Lung microvascular endothelial cell (primary cell): ENCODE data around the gene CSH1. TPM values are rescaled to one million over a fixed set of nuclear protein-coding genes. Genes with fewer than 3 reads are reported as not detected.
"Not testable (repeated sequence)": the region's sequence is repeated elsewhere in the genome, so short reads cannot be mapped to it uniquely, and the experiment has no call there.

Experiments
- DNase-seq, 2 donors: peaks; one replicate each; pipeline versions ENCODE4 v3.0.0 to v3.0.0-alpha.2; 2010; ENCODE audit warnings: low read depth in 2 of 2
- total RNA-seq: library from RNA; depleted of rRNA; stranded (reverse); fragments of >200 nt; gene quantifications from 2 replicates; pipeline ENCODE4 v1.2.1, GENCODE V29; 2014

The CSH1 gene
- total RNA-seq, 1 donor from 2014 or later = not detected

DNA sequence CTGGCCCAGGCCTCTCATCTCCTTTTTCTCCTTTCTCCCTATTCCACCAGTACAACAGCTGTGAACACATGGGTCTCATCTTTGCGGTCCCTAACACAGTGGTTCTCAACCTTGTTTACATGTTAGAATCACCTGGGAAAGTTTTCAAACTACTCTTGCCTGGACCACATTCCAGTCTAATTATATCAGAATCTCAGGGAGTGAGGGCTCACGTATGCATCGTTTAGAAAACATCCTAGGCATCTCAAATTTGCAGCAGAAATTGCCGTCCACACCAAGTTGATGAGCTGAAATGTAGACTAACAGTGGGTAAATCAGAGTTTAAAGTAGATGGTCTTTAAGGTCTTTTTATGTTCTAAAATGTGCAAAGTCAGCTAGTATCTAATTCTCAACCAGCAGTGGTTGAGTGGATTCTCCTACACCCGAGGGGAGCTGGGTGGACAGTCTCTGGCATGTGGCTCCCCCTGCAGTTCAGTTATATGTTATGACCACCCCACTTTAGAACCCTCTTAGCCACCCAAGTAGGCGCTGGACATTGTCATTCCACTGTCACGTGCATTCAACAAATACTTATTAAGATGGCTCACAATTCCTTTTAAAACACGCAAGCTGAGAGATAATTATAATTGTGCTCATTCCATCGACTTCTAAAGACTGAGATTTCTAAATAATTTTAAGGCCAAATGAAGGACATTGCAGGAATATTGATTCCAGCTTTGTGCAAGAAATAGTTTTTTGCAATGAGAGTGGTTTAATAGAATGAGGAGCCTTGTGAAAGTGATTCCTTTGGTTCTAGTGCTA, 26.7 kb downstream of the CSH1 start:
- DNase-seq = not testable (repeated sequence)

DNA sequence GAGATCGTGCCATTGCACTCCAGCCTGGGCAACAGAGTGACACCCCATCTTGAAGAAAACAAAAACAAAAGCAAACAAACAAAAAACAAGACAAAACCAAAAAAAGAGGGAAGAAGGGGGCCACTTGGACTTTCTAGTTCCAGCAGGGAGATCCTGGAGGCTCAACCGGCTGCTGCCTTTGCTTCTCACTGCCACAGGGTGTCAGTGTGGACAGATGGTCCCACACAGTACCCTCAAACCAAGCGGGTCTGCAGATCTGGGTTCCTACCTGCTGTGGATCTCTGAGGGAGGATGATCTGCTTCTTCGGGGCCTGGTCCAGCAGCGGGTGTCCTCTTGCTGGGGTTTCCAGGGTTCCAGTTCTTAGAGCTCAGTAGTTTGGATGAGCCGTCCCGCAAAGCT, 29.7 kb downstream of the CSH1 start:
- DNase-seq = not testable (repeated sequence)

DNA sequence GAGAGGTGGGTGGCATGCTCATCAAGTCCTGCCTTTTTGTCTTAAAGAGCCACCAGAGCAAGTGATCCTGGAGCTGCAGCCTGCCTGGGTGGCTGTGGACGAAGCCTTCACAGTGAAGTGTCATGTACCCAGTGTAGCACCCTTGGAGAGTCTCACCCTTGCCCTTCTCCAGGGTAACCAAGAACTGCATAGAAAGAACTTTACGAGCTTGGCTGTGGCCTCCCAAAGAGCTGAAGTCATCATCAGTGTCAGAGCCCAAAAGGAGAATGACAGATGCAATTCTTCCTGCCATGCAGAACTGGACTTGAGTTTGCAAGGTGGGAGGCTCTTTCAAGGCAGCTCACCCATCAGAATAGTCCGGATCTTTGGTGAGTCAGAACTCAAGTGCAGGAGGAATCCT, 37.1 kb downstream of the CSH1 start:
- DNase-seq = no peak

DNA sequence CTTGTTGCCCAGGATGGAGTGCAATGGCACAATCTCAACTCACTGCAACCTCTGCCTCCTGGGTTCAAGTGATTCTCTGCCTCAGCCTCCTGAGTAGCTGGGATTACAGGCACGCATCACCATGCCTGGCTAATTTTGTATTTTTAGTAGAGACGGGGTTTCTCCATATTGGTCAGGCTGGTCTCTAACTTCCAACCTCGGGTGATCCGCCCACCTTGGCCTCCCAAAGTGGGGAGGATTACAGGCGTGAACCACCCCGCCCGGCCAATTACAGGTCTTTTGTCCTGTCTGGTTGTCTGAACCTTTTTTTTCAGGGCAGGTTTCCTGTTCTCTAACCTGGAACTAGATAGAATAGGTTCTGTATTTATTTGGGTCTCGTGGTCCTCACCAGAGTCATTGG, 39.9 kb downstream of the CSH1 start:
- DNase-seq = not testable (repeated sequence)

DNA sequence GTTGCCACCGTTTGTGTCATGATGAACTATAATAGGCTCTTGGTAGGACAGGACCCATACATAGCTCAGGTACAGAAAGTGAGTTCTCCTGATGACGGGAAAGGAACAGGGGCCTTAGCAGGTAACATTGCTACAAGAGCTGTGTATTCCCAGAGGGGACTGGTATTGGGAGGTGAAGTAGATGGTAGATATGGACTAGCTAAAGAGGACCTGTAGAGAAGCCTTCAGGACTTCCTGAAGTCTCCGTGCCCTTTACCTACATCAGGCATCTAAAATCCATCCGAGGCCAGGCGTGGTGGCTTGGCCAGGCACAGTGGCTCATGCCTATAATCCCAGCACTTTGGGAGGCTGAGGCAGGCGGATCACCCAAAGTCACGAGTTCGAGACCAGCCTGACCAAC, 41.2 kb downstream of the CSH1 start:
- no peak for DNase-seq

DNA sequence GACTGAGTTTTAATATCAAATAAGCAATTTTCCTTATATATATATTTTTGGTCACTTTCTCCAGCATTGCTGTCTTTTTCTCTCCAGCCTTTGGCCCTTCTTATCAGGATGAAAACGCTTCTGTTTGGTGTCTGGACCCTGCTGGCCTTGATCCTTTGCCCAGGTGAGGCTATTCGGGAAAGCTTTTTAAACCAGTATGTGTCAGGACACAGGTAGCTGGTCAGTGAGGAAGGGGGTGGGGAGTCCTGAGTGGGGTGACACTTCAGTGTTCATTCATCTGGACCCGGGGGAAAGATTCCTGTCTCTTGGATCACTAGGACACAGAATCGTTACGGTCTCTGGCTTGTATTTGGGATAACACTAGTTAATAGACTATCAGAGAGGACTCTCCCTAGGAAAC, 41.7 kb downstream of the CSH1 start:
- DNase-seq = no peak

DNA sequence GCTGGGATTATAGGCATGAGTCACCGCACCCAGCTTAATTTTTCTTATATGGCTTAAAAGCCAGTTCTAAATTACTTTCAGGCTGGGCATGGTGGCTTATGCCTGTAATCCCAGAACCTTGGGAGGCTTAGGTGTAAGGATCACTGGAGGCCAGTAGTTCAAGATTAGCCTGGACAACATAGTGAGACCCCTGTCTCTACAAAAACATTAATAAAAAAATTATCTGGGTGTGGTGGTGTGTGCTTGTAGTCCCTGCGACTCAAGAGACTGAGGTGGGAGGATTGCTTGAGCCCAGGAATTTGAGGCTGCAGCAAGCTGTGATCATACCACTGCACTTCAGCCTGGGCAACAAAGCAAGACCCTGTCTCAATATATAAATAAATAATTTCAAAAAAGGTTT, 43.1 kb downstream of the CSH1 start:
- no peak for DNase-seq

DNA sequence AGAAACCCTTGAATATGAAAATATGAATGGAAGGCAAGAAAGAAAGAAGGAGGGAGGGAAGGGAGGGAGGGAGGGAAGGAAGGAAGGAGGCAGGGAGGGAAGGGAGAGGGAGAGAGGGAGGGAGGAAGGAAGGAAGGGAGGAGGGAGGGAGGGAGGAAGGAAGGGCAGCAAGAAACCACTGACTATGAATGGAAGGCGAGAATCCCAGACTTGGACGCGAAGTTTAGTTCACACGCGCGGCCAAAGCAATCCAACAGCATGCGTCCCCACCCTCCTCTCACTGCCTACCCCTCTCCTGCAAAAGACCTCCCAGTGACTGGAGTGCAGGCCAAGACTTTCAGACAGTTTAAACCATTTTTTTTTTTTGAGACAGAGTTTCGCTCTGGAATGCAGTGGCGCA, 46.0 kb downstream of the CSH1 start:
- no peak for DNase-seq

DNA sequence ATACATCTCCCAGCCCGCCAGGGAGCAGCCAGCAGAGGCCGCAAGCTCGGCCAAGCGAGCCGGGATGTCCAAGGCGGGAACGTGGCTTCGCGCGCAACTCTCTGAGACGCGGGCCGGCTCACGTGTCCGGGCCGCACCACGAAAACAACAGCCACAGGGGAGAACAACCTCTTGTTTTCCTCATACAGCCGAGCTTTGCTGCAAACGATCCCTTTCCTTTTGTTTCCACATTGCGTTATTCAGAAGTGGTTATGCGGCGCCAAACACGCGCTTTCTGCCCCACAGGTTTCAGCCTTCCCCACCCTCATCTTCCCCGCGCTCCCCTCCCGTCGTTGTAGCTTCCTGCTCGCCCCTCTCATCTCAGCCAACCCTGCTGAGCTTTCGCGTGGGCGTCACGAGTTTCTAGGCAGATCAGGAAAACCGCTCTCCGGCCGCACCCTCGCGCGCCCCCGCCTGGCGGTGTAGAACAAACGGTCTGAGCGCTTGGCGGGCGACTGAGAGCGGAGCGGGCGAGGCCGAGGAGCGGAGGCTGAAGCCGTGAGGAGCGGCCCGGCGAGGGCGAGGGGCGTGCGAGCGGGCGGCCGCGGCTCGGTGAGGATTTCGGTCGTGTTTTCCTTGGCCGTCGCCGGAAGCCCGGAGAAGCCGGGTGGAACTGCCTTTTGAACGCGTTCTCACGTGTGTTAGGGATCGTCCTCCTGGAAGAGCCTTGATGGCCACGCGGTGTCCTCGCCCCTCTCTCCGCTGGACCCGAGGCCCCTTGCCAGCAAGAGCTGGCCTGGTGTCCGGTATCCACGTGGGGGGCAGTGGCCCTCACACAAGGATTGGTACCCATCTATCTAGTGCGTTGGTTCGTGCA, 47.3 kb downstream of the CSH1 start:
- peak; percentile 81 to 91 for DNase-seq

DNA sequence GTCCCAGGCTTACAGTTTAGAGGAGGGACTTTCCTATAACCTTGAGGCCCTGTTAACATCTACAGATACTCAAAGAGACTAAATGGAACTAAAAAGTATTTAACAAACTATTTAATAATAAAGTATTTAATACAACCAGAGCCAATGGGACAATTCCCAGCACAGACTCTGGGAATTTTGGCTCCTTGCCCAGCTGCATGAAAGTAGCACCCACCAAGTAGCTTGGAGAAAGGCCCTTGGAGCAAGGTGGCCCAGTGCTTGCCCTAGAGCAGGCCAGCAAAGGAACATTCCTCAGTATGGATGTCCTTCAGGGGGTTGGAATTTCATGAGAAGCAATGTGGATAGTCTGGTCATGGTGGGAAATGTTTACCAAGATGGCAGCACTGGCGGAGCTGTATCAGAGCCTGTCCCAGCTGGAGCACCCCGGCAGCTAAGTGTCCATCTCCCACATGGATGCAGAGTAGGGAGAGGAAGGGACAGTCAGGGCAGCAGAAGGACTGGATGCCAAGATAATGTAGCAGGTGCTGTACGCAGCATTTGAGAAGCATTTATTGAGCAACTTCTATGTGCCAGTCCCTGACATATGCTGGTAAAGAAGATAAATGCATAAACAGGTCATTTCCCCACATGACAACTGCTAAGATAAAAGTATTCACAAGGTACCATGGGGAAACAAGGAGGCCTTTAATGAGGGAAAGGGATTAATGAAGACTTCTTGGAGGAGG, 48.7 kb downstream of the CSH1 start:
- no peak for DNase-seq

DNA sequence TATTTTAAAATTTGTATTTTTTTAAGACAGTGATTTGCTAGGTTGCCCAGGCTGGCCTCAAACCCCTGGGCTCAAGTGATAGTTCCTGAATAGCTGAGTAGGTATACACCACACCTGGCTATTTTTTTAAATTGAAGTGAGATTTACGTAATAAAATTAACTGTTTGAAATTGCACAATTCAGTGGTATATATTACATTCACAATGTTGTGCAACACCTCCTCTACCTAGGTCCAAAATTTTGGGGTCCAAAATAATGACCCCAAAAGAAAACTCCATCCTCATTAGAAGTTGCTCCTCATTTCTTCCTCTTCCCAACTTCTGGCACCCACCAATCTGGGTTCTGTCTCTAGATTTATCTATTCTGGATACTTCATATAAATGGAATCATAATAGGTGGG, 50.9 kb downstream of the CSH1 start:
- DNase-seq = no peak

Other genes with a start within 250 kb of the CSH1 start
- 15.3 and 18.8 TPM in 2 replicates for gene LIMD2, start 196.4 kb downstream of the CSH1 start, total RNA-seq
- 15.3 and 29.0 TPM in 2 replicates for gene STRADA, start 154.8 kb downstream of the CSH1 start, total RNA-seq
- gene CCDC47, start 123.0 kb downstream of the CSH1 start, total RNA-seq = 59.5 and 91.3 TPM in 2 replicates
- gene DDX42, start 122.4 kb downstream of the CSH1 start, total RNA-seq = 36.6 and 45.2 TPM in 2 replicates
- gene PSMC5, start 69.1 kb downstream of the CSH1 start, total RNA-seq = 59.9 and 70.6 TPM in 2 replicates
- gene FTSJ3, start 68.9 kb downstream of the CSH1 start, total RNA-seq = 51.4 and 59.9 TPM in 2 replicates
- 49.2 and 54.3 TPM in 2 replicates for gene SMARCD2, start 53.9 kb downstream of the CSH1 start, total RNA-seq
- gene CSH2, start 22.9 kb downstream of the CSH1 start, total RNA-seq = not detected in 2 replicates
- gene GH2, start 14.6 kb downstream of the CSH1 start, total RNA-seq = not detected in 2 replicates
- not detected in 2 replicates for gene CSHL1, start 14.7 kb upstream of the CSH1 start, total RNA-seq
- gene GH1, start 22.3 kb upstream of the CSH1 start, total RNA-seq = not detected in 2 replicates
- 1.5 TPM in 1 of 2 replicates, not detected in the other for gene CD79B, start 35.8 kb upstream of the CSH1 start, total RNA-seq
- under 0.01 TPM in 1 of 2 replicates, not detected in the other for gene SCN4A, start 76.3 kb upstream of the CSH1 start, total RNA-seq
- 0.44 and 0.60 TPM in 2 replicates for gene PRR29, start 101.8 kb upstream of the CSH1 start, total RNA-seq
- gene ICAM2, start 124.1 kb upstream of the CSH1 start, total RNA-seq = 257 and 282 TPM in 2 replicates
- gene ERN1, start 233.6 kb upstream of the CSH1 start, total RNA-seq = 7.0 and 14.7 TPM in 2 replicates